Kidney epithelial cell (primary cell): ENCODE measurements around the gene SLC39A1. TPM values are rescaled to one million over a fixed set of nuclear protein-coding genes. Genes with fewer than 3 reads are reported as not detected.

Experiments
- DNase-seq: peaks from one replicate; pipeline ENCODE4 v3.0.0-alpha.2; 2010; ENCODE audit warnings: low read depth
- H3K27me3 ChIP-seq: 2 replicates; pipeline ENCODE4 v1.6.0; 2011; ENCODE audit warnings: low read length; ENCODE audit not compliant: control insufficient read depth, insufficient read depth
- H3K36me3 ChIP-seq: 2 replicates; pipeline ENCODE4 v1.5.1; 2011; ENCODE audit warnings: low read length; ENCODE audit not compliant: control insufficient read depth, insufficient read depth
- H3K4me3 ChIP-seq: 2 replicates; pipeline ENCODE4 v1.5.1; 2011; ENCODE audit warnings: low read depth, mild to moderate bottlenecking, control low read depth, low read length
- CTCF ChIP-seq: IDR thresholded peaks from 2 replicates; pipeline ENCODE4 v1.5.1; 2011; ENCODE audit warnings: mild to moderate bottlenecking, moderate library complexity, low read length, control low read depth, inconsistent platforms; ENCODE audit not compliant: insufficient read depth, poor library complexity, severe bottlenecking
- total RNA-seq: library from RNA; depleted of rRNA; stranded (reverse); fragments of >200 nt; gene quantifications from 2 replicates; pipeline ENCODE4 v1.2.3, GENCODE V29; 2015

The SLC39A1 gene
- total RNA-seq, 1 donor from 2014 or later: 219 TPM

- H3K4me3 ChIP-seq: no peak overlapping the region
- TF ChIP-seq CTCF: no peak
- no peaks in the 10 kb centered on the region for H3K27me3 ChIP-seq
- DNase-seq: no peak
- H3K36me3 ChIP-seq: no peaks in the 10 kb centered on the region
Measured at GRCh38 chr1:153928245-153928644, 35.1 kb downstream of the SLC39A1 start.

GRCh38 chr1:153926405-153926804, 36.9 kb downstream of the SLC39A1 start:
- no peaks in the 10 kb centered on the region for H3K27me3 ChIP-seq
- H3K36me3 ChIP-seq: no peaks in the 10 kb centered on the region
- DNase-seq: no peak
- TF ChIP-seq CTCF: no peak
- H3K4me3 ChIP-seq: no peak overlapping the region

DNA sequence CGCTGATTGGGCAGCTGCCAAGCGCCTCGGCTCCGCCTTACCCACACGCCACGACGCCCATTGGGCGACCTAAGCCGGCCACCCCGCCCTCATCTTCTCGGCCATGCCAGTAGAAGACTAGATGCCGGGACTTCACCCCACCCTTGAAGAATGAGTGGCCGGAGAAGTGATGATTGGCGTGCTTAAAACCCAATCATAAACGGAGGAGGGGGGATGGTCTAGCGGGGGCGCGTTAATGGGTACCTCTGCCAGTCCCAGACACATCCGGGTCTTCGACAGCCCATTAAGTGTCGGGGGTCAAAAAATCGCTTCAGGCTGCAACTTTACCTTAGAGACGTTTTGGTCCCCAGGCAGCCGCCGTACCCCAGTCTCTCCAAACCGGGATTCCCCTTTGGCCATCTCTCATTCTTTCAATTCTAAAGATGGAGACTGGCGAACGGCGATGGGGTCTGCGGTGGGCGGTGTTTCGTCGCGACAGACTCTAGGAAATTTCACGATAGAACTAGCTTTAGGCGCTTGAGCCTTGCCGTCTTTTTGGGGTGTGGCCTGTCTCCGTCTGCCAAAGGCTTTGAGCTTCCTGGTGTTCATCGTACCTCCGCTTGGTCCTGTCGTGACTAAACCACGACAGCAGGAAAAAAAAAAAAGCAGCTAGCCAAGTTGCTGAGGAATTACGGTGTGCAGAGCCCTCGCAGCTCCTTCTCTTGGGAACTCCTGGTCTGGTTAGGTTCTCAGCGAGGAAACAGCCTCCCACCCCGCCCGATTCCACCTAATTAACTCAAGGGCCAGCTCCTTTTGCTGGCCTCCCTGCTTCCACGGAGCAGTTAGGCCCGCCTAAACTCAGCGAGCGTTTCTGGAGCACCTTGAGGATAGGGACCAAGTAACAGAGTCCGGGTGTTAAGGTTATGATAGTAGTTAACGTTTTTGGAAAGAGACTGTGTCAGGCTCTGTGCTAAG, 40.1 kb downstream of the SLC39A1 start, which contains the start of gene GATAD2B:
Gene GATAD2B, minus strand, starts transcription at position 1 of the 954 bp plus-strand sequence. CDS start 94,625 bp downstream, outside the sequence.
- peak; percentile 97 for DNase-seq
- no peak for TF ChIP-seq CTCF
- Histone ChIP-seq H3K4me3 (peak within 1 kb of the TSS; percentile 84), H3K27me3 (no peaks in the 10 kb centered on the region), H3K36me3 (no peaks in the 10 kb centered on the region)

- peak overlapping the region; percentile 84 for H3K4me3 ChIP-seq
- DNase-seq: no peak
- TF ChIP-seq CTCF: peak; percentile 31
- no peaks in the 10 kb centered on the region for H3K27me3 ChIP-seq
- H3K36me3 ChIP-seq: no peaks in the 10 kb centered on the region
Measured at GRCh38 chr1:153922076-153922971, 41.0 kb downstream of the SLC39A1 start.

- Histone ChIP-seq H3K4me3 (peak overlapping the region; percentile 84), H3K36me3 (no peaks in the 10 kb centered on the region), H3K27me3 (no peaks in the 10 kb centered on the region)
- no peak for TF ChIP-seq CTCF
- DNase-seq: no peak
Measured at GRCh38 chr1:153921803-153922075, 41.6 kb downstream of the SLC39A1 start.
